DOHH2 (cell line): ENCODE measurements around the gene RMDN2.
"Not testable (repeated sequence)": the region's sequence is repeated elsewhere in the genome, so short reads cannot be mapped to it uniquely, and the experiment has no call there.

Experiments
- H3F3A ChIP-seq: fragments of 200-600 bp; sonication (generic), shearing (Covaris generic); 2 replicates; pipeline ENCODE4 v1.6.0; 2016; ENCODE audit warnings: antibody characterized with exemption, mild to moderate bottlenecking; ENCODE audit not compliant: control insufficient read depth, insufficient read depth
- H3K27ac ChIP-seq: fragments of 200-600 bp; sonication (generic); 2 replicates; pipeline ENCODE4 v1.5.1; 2014; ENCODE audit warnings: low read depth, mild to moderate bottlenecking, low read length, moderate library complexity
- H3K27me3 ChIP-seq: fragments of 200-600 bp; sonication (generic); 2 replicates; pipeline ENCODE4 v1.6.1; 2014; ENCODE audit warnings: mild to moderate bottlenecking, low read length, mixed read lengths; ENCODE audit not compliant: control insufficient read depth
- H3K36me3 ChIP-seq: fragments of 200-600 bp; sonication (generic); 2 replicates; pipeline ENCODE4 v1.6.1; 2014; ENCODE audit warnings: mild to moderate bottlenecking, low read length, moderate library complexity, mixed read lengths; ENCODE audit not compliant: control insufficient read depth
- H3K4me1 ChIP-seq: fragments of 200-600 bp; sonication (generic); 2 replicates; pipeline ENCODE4 v1.6.1; 2014; ENCODE audit warnings: mild to moderate bottlenecking, low read length, mixed read lengths; ENCODE audit not compliant: control insufficient read depth
- H3K4me2 ChIP-seq: fragments of 200-600 bp; sonication (generic); 2 replicates; pipeline ENCODE4 v1.6.0; 2014; ENCODE audit warnings: mild to moderate bottlenecking, low read length, moderate library complexity
- H3K4me3 ChIP-seq: fragments of 200-600 bp; sonication (generic); 2 replicates; pipeline ENCODE4 v1.5.1; 2014; ENCODE audit warnings: mild to moderate bottlenecking, low read length, mixed read lengths
- H3K79me2 ChIP-seq: fragments of 200-600 bp; sonication (generic); 2 replicates; pipeline ENCODE4 v1.6.1; 2014; ENCODE audit warnings: mild to moderate bottlenecking, low read length, mixed read lengths; ENCODE audit not compliant: control insufficient read depth
- H3K9me2 ChIP-seq: fragments of 200-600 bp; sonication (generic); replicated peaks from 2 replicates; pipeline ENCODE4 v1.6.1; 2014; ENCODE audit warnings: mild to moderate bottlenecking, low read length, mixed read lengths; ENCODE audit not compliant: control insufficient read depth
- H3K9me3 ChIP-seq: fragments of 200-600 bp; sonication (generic); 2 replicates; pipeline ENCODE4 v1.6.1; 2014; ENCODE audit warnings: antibody characterized with exemption, low read length, mixed read lengths; ENCODE audit not compliant: control insufficient read depth, insufficient read depth
- H4K20me1 ChIP-seq: fragments of 200-600 bp; sonication (generic); 2 replicates; pipeline ENCODE4 v1.6.0; 2014; ENCODE audit warnings: low read depth, mild to moderate bottlenecking, antibody characterized with exemption, low read length, moderate library complexity; ENCODE audit not compliant: control insufficient read depth, insufficient read depth
- EZH2phosphoT487 ChIP-seq: fragments of 200-600 bp; sonication (generic); IDR thresholded peaks from 2 replicates; pipeline ENCODE4 v1.6.1; 2017; ENCODE audit warnings: borderline replicate concordance, mild to moderate bottlenecking, antibody characterized with exemption, low read length, moderate library complexity, mixed read lengths
- TF ChIP-seq, protein P1 (sequence below): fragments of 200-600 bp; sonication (generic); IDR thresholded peaks from one replicate; pipeline ENCODE4 v1.5.1; 2014; ENCODE audit warnings: antibody characterized with exemption, mild to moderate bottlenecking, low read depth, low read length; ENCODE audit not compliant: poor library complexity, severe bottlenecking

The RMDN2 gene

DNA sequence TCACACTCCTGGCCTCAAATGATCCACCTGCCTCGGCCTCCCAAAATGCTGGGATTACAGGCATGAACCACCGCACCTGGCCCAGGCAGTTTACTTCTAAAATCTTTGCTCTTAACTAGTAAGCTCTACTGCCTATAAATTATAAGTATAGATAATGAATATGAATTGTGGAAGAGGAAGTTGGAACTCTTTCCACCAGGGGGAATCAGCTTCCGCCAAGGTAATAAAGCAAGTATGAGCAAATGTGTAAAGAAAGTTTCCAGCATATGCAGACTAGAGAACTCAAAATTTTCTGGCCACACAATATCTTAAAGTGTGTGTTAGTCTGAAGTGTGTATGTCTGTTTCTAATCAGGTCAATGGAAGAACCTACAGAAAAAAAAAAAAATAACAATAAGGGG, 68.1 kb downstream of the RMDN2 start:
- Histone ChIP-seq H3K36me3 (no peaks in the 10 kb centered on the region), H3K27ac (no peak overlapping the region), H3K79me2 (no peaks in the 10 kb centered on the region), H3K4me3 (no peak overlapping the region), H3K4me1 (no peaks in the 10 kb centered on the region), H3K4me2 (no peak overlapping the region), H4K20me1 (no peaks in the 10 kb centered on the region), H3F3A (no peaks in the 10 kb centered on the region), H3K9me2 (no peaks in the 10 kb centered on the region), H3K9me3 (no peaks in the 10 kb centered on the region), H3K27me3 (no peaks in the 10 kb centered on the region)
- TF ChIP-seq, protein P1, sequence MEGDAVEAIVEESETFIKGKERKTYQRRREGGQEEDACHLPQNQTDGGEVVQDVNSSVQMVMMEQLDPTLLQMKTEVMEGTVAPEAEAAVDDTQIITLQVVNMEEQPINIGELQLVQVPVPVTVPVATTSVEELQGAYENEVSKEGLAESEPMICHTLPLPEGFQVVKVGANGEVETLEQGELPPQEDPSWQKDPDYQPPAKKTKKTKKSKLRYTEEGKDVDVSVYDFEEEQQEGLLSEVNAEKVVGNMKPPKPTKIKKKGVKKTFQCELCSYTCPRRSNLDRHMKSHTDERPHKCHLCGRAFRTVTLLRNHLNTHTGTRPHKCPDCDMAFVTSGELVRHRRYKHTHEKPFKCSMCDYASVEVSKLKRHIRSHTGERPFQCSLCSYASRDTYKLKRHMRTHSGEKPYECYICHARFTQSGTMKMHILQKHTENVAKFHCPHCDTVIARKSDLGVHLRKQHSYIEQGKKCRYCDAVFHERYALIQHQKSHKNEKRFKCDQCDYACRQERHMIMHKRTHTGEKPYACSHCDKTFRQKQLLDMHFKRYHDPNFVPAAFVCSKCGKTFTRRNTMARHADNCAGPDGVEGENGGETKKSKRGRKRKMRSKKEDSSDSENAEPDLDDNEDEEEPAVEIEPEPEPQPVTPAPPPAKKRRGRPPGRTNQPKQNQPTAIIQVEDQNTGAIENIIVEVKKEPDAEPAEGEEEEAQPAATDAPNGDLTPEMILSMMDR = no peak
- no peak for TF ChIP-seq EZH2phosphoT487

- H3K9me3 ChIP-seq = no peaks in the 10 kb centered on the region
- H3K27ac ChIP-seq = no peak overlapping the region
- H3K4me1 ChIP-seq = no peaks in the 10 kb centered on the region
- H3K36me3 ChIP-seq = no peaks in the 10 kb centered on the region
- H4K20me1 ChIP-seq = no peaks in the 10 kb centered on the region
- no peaks in the 10 kb centered on the region for H3K79me2 ChIP-seq
- H3K4me2 ChIP-seq = no peak overlapping the region
- no peaks in the 10 kb centered on the region for H3F3A ChIP-seq
- no peaks in the 10 kb centered on the region for H3K27me3 ChIP-seq
- TF ChIP-seq, protein P1 = no peak
- no peak for TF ChIP-seq EZH2phosphoT487
- no peaks in the 10 kb centered on the region for H3K9me2 ChIP-seq
- H3K4me3 ChIP-seq = no peak overlapping the region
These were observed 72.5 kb downstream of the RMDN2 start for GRCh38 chr2:37997629-37998028.

DNA sequence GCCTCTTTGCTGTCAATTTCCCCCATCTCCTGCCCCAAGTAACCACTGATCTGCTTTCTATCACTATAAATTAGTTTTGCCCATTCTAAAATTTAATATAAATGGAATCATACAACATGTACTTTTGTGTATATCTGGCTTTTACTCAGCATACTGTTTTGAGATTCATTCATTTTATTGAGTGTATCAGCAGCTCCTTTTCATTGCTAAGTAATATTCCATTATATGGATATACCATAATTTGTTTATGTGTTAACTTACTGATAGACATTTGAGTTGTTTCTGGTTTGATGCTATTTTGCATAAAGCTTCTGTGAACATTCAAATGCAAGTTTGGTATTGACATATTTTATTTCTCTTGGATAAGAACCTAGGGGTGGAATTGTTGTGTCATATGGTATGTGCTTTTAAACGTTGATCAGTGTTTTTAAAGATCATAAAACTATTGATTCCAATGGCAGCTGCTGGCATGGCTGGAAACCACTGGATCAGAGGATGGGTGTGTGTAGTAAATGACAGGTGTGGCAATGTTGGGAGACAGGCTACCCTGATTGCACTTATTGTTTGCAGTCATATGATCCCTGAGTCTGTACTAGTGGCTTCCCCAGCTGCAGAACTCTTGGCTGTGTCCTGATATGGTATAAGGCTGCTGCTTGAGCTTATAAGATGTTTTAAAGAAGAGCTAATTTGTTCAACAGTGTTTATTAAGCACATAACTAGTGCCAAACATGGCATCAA, 75.6 kb downstream of the RMDN2 start:
- no peak overlapping the region for H3K4me2 ChIP-seq
- no peak overlapping the region for H3K4me3 ChIP-seq
- H3K9me2 ChIP-seq = no peaks in the 10 kb centered on the region
- no peaks in the 10 kb centered on the region for H3F3A ChIP-seq
- no peaks in the 10 kb centered on the region for H3K36me3 ChIP-seq
- no peak for TF ChIP-seq EZH2phosphoT487
- TF ChIP-seq, protein P1 = no peak
- no peaks in the 10 kb centered on the region for H3K4me1 ChIP-seq
- H3K27ac ChIP-seq = no peak overlapping the region
- H4K20me1 ChIP-seq = no peaks in the 10 kb centered on the region
- no peaks in the 10 kb centered on the region for H3K79me2 ChIP-seq
- no peaks in the 10 kb centered on the region for H3K9me3 ChIP-seq
- H3K27me3 ChIP-seq = no peaks in the 10 kb centered on the region

DNA sequence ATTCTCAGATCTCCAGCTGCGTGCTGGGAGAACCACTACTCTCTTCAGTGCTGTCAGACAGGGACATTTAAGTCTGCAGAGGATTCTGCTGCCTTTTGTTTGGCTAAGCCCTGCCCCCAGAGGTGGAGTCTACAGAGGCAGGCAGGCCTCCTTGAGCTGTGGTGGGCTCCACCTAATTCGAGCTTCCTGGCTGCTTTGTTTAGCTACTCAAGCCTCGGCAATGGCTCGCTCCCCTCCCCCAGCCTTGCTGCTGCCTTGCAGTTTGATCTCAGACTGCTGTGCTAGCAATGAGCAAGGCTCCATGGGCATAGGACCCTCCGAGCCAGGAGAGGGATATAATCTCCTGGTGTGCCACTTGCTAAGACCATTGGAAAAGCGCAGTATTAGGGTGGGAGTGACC, 85.1 kb downstream of the RMDN2 start:
- H3K4me2 ChIP-seq, H3F3A ChIP-seq, H3K27me3 ChIP-seq, H3K4me3 ChIP-seq, H3K27ac ChIP-seq, H3K9me2 ChIP-seq, H3K9me3 ChIP-seq, H3K79me2 ChIP-seq, H3K36me3 ChIP-seq, H4K20me1 ChIP-seq, H3K4me1 ChIP-seq: not testable (repeated sequence)
